BJ (cell line): ENCODE data around the gene SERPINA9. TPM values are rescaled to one million over a fixed set of nuclear protein-coding genes. Genes with fewer than 3 reads are reported as not detected.

Experiments used
- CTCF ChIA-PET: fragments of 350-600 bp; formaldehyde crosslinking; extraction: SDS; loops from one replicate; lab custom pipeline; 2021; ENCODE audit warnings: antibody characterized with exemption, inconsistent platforms; lab: Yijun Ruan, JAX
- POLR2A ChIA-PET: fragments of 300-600 bp; sonication (Branson Sonifier 250); formaldehyde crosslinking; extraction: SDS; loops from one replicate; lab custom pipeline; 2021; ENCODE audit warnings: antibody characterized with exemption; lab: Charles Lee
- DNase-seq: peaks from one replicate; pipeline ENCODE4 v3.0.0-alpha.2; 2011; ENCODE audit warnings: low read depth
- H3K27me3 ChIP-seq: 2 replicates; pipeline ENCODE4 v1.6.0; 2011; ENCODE audit warnings: low read length; ENCODE audit not compliant: control insufficient read depth, insufficient read depth
- H3K36me3 ChIP-seq: 2 replicates; pipeline ENCODE4 v1.5.1; 2011; ENCODE audit warnings: low read length; ENCODE audit not compliant: control insufficient read depth, insufficient read depth
- H3K4me3 ChIP-seq: 2 replicates; pipeline ENCODE4 v1.5.1; 2011; ENCODE audit warnings: low read depth, mild to moderate bottlenecking, control low read depth, low read length
- CTCF ChIP-seq: IDR thresholded peaks from 2 replicates; pipeline ENCODE4 v1.5.1; 2011; ENCODE audit warnings: low read depth, mild to moderate bottlenecking, control low read depth, inconsistent platforms, low read length, moderate library complexity; ENCODE audit not compliant: insufficient read depth
- polyA plus RNA-seq: library from polyadenylated mRNA; depleted of rRNA; stranded (reverse); fragments of >200 nt; gene quantifications from 2 replicates; pipeline ENCODE4 v1.2.3, GENCODE V29; 2011

SERPINA9 gene
- polyA plus RNA-seq, 1 experiment, result 0.12 TPM

- TF ChIP-seq CTCF, result no peak
- POLR2A ChIA-PET, result no interaction called here
Measured at GRCh38 chr14:94481468-94482131, 5.6 kb upstream of the SERPINA9 start.

GRCh38 chr14:94480809-94481208, 4.8 kb upstream of the SERPINA9 start:
- H3K4me3 ChIP-seq, result no peak overlapping the region
- H3K36me3 ChIP-seq, result no peaks in the 10 kb centered on the region
- H3K27me3 ChIP-seq, result no peaks in the 10 kb centered on the region
- POLR2A ChIA-PET, result no interaction called here
- DNase-seq, result no peak
- CTCF ChIA-PET, result no interaction called here
- no peak for TF ChIP-seq CTCF

More at GRCh38 chr14:94481468-94482131, 5.6 kb upstream of the SERPINA9 start:
- Histone ChIP-seq H3K4me3 (no peak overlapping the region), H3K36me3 (no peaks in the 10 kb centered on the region), H3K27me3 (no peaks in the 10 kb centered on the region)
- CTCF ChIA-PET, result no interaction called here
- no peak for DNase-seq

- ChIA-PET CTCF (interaction anchor here (1.1 to 1.6 kb wide), 2 partner anchors 8 to 120 kb away, joined by 3 to 12 read pairs; no protein-coding TSS in a partner anchor), POLR2A (no interaction called here)
- TF ChIP-seq CTCF, result no peak
- DNase-seq, result no peak
- Histone ChIP-seq H3K4me3 (no peak overlapping the region), H3K36me3 (no peaks in the 10 kb centered on the region), H3K27me3 (no peaks in the 10 kb centered on the region)
Measured at GRCh38 chr14:94478420-94478819, 2.4 kb upstream of the SERPINA9 start.

GRCh38 chr14:94474581-94475031, 1.4 kb downstream of the SERPINA9 start:
- Histone ChIP-seq H3K36me3 (no peaks in the 10 kb centered on the region), H3K4me3 (no peak overlapping the region), H3K27me3 (no peaks in the 10 kb centered on the region)
- TF ChIP-seq CTCF, result no peak
- POLR2A ChIA-PET, result no interaction called here
- CTCF ChIA-PET, result interaction anchor here (2.7 kb wide), 1 partner anchor 11 kb away, joined by 16 read pairs; no protein-coding TSS in a partner anchor
- no peak for DNase-seq

- H3K27me3 ChIP-seq, result no peaks in the 10 kb centered on the region
- ChIA-PET POLR2A (no interaction called here), CTCF (interaction anchor here (1.8 to 2.7 kb wide), 2 partner anchors 12 kb away, joined by 6 to 16 read pairs; no protein-coding TSS in a partner anchor)
- no peak for DNase-seq
- no peak overlapping the region for H3K4me3 ChIP-seq
- H3K36me3 ChIP-seq, result no peaks in the 10 kb centered on the region
- TF ChIP-seq CTCF, result no peak
Measured at GRCh38 chr14:94473666-94474410, 2.2 kb downstream of the SERPINA9 start.
